Ascending aorta (tissue), 2 donors: ENCODE measurements around the gene ADAD2. TPM values are rescaled to one million over a fixed set of nuclear protein-coding genes. Genes with fewer than 3 reads are reported as not detected.

ENCODE experiments used
- DNase-seq, 2 donors: peaks; one replicate each; pipeline ENCODE4 v3.0.0-alpha.2; 2019; ENCODE audit warnings: low spot score in 2 of 2
- H3K27ac ChIP-seq, 2 donors: fragments of 200-600 bp; sonication (generic); one replicate each; pipeline ENCODE4 v1.5.1; 2016 to 2017; ENCODE audit warnings: mild to moderate bottlenecking in 1 of 2
- H3K27me3 ChIP-seq: fragments of 200-600 bp; sonication (generic); one replicate; pipeline ENCODE4 v1.5.1; 2017
- H3K36me3 ChIP-seq, 2 donors: fragments of 200-600 bp; sonication (generic); one replicate each; pipeline ENCODE4 v1.5.1; 2016
- H3K4me1 ChIP-seq, 2 donors: fragments of 200-600 bp; sonication (generic); one replicate each; pipeline ENCODE4 v1.5.1; 2016 to 2017; ENCODE audit warnings: mild to moderate bottlenecking in 1 of 2
- H3K4me3 ChIP-seq, 2 donors: fragments of 200-600 bp; sonication (generic); one replicate each; pipeline ENCODE4 v1.5.1; 2016 to 2017; ENCODE audit warnings: mild to moderate bottlenecking in 1 of 2
- H3K9me3 ChIP-seq, 2 donors: fragments of 200-600 bp; sonication (generic); one replicate each; pipeline ENCODE4 v1.5.1; 2016
- CTCF ChIP-seq, 3 experiments: fragments of 200-600 bp in 2 of 3; fragments of 450-650 bp in 1 of 3; sonication (generic) in 2 of 3; IDR thresholded peaks; one replicate each; pipeline ENCODE4 v1.5.1; 2016 to 2019; ENCODE audit warnings: antibody characterized with exemption in 3 of 3, mild to moderate bottlenecking in 1 of 3, moderate library complexity in 1 of 3
- intact Hi-C: fragments of 100-400 bp; cut with DNase I; formaldehyde crosslinking; loops from one replicate; pipeline ENCODE4 v1.15.1; 2023
- total RNA-seq: library from RNA; depleted of rRNA; stranded (reverse); fragments of >200 nt; gene quantifications from one replicate; pipeline ENCODE4 v1.1.0, GENCODE V29; 2016

The ADAD2 gene
- total RNA-seq, 1 donor from 2014 or later: not detected

GRCh38 chr16:84150926-84151325 lies 40.0 kb upstream of the ADAD2 start:
- H3K9me3 ChIP-seq: no peaks in the 10 kb centered on the region
- no peak overlapping the region for H3K27ac ChIP-seq
- no peak for TF ChIP-seq CTCF (IDR thresholded peaks at IDR 0.05)
- no peaks in the 10 kb centered on the region for H3K4me1 ChIP-seq
- no peaks in the 10 kb centered on the region for H3K36me3 ChIP-seq
- no peaks in the 10 kb centered on the region for H3K27me3 ChIP-seq
- no peak overlapping the region for H3K4me3 ChIP-seq
- DNase-seq: no peak
- intact Hi-C loops: no loop called here

GRCh38 chr16:84153660-84154214 lies 37.2 kb upstream of the ADAD2 start:
- Histone ChIP-seq H3K4me1 (no peaks in the 10 kb centered on the region), H3K27ac (no peak overlapping the region), H3K36me3 (no peaks in the 10 kb centered on the region), H3K4me3 (no peak overlapping the region), H3K9me3 (no peaks in the 10 kb centered on the region), H3K27me3 (no peaks in the 10 kb centered on the region)
- intact Hi-C loops: no loop called here
- no peak for TF ChIP-seq CTCF (IDR thresholded peaks at IDR 0.05)
- DNase-seq: no peak

GRCh38 chr16:84155226-84155625 lies 35.7 kb upstream of the ADAD2 start:
- Histone ChIP-seq H3K9me3 (no peaks in the 10 kb centered on the region), H3K4me3 (no peak overlapping the region), H3K27me3 (no peaks in the 10 kb centered on the region), H3K36me3 (no peaks in the 10 kb centered on the region), H3K27ac (no peak overlapping the region), H3K4me1 (no peaks in the 10 kb centered on the region)
- TF ChIP-seq CTCF (IDR thresholded peaks at IDR 0.05): no peak
- intact Hi-C loops: no loop called here
- no peak for DNase-seq

- Histone ChIP-seq H3K9me3 (no peaks in the 10 kb centered on the region), H3K4me1 (no peaks in the 10 kb centered on the region), H3K36me3 (no peaks in the 10 kb centered on the region), H3K27me3 (no peaks in the 10 kb centered on the region), H3K27ac (no peak overlapping the region), H3K4me3 (no peak overlapping the region)
- intact Hi-C loops: no loop called here
- TF ChIP-seq CTCF (IDR thresholded peaks at IDR 0.05): no peak
- no peak for DNase-seq
Measured at GRCh38 chr16:84155771-84156170, 35.2 kb upstream of the ADAD2 start.

- Histone ChIP-seq H3K4me3 (no peak overlapping the region), H3K27ac (no peak overlapping the region), H3K36me3 (no peaks in the 10 kb centered on the region), H3K4me1 (no peaks in the 10 kb centered on the region), H3K27me3 (no peaks in the 10 kb centered on the region), H3K9me3 (no peaks in the 10 kb centered on the region)
- DNase-seq: no peak
- intact Hi-C loops: no loop called here
- TF ChIP-seq CTCF (IDR thresholded peaks at IDR 0.05): no peak
Measured at GRCh38 chr16:84156342-84156784, 34.6 kb upstream of the ADAD2 start.

GRCh38 chr16:84159007-84159406 lies 31.9 kb upstream of the ADAD2 start:
- TF ChIP-seq CTCF (IDR thresholded peaks at IDR 0.05): no peak
- Histone ChIP-seq H3K27me3 (no peaks in the 10 kb centered on the region), H3K27ac (no peak overlapping the region), H3K4me3 (no peak overlapping the region), H3K36me3 (no peaks in the 10 kb centered on the region), H3K9me3 (no peaks in the 10 kb centered on the region), H3K4me1 (no peaks in the 10 kb centered on the region)
- intact Hi-C loops: no loop called here
- no peak for DNase-seq
